ENCODE results near the gene ARHGAP30. TPM values are rescaled to one million over a fixed set of nuclear protein-coding genes. Genes with fewer than 3 reads are reported as not detected.
"Not testable (repeated sequence)": the region's sequence is repeated elsewhere in the genome, so short reads cannot be mapped to it uniquely, and the experiment has no call there.

Gene ARHGAP30
- total RNA-seq, 6 experiments from 2014 or later, result not detected

- peaks cover 14% of the 10 kb centered on the region for H3K27me3 Mint-ChIP-seq (ENCODE audit: insufficient read depth)
- no peaks in the 10 kb centered on the region for H3K36me3 Mint-ChIP-seq (ENCODE audit: low read depth)
- no peak overlapping the region for H3K4me3 Mint-ChIP-seq
- no peak for DNase-seq
- H3K27ac Mint-ChIP-seq, result no peak overlapping the region
- TF ChIP-seq, protein P1, sequence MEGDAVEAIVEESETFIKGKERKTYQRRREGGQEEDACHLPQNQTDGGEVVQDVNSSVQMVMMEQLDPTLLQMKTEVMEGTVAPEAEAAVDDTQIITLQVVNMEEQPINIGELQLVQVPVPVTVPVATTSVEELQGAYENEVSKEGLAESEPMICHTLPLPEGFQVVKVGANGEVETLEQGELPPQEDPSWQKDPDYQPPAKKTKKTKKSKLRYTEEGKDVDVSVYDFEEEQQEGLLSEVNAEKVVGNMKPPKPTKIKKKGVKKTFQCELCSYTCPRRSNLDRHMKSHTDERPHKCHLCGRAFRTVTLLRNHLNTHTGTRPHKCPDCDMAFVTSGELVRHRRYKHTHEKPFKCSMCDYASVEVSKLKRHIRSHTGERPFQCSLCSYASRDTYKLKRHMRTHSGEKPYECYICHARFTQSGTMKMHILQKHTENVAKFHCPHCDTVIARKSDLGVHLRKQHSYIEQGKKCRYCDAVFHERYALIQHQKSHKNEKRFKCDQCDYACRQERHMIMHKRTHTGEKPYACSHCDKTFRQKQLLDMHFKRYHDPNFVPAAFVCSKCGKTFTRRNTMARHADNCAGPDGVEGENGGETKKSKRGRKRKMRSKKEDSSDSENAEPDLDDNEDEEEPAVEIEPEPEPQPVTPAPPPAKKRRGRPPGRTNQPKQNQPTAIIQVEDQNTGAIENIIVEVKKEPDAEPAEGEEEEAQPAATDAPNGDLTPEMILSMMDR (IDR thresholded peaks at IDR 0.05), result no peak
- H3K4me1 Mint-ChIP-seq (ENCODE audit: low read depth), result peaks cover 5% of the 10 kb centered on the region; the same call in 1 of the 2 replicates
- no peaks in the 10 kb centered on the region for H3K9me3 Mint-ChIP-seq
These were observed 1.1 kb downstream of the ARHGAP30 start for GRCh38 chr1:161068306-161069234.

DNA sequence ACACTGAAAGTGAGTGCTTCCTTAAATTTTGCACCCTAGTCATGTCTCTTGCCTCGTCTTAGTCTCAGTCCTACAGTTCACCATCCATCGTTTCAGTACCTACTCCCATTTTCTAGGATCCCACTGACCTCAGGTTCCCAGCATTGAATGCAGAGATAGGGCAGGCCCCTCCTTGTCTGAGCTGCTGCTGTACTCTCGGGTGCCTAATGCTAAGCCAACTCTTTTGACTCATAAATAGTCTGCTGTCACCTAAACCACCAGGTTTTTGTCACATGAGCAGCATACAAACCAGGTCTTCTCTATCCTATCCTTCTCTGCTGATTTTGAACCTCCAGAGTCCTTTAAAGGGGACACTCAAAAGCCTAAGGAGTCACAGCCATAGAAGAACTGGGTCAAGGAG, 3.0 kb downstream of the ARHGAP30 start:
- Mint-ChIP-seq H3K4me3 (no peak overlapping the region), H3K27ac (no peak overlapping the region), H3K36me3 (ENCODE audit: low read depth) (no peaks in the 10 kb centered on the region), H3K27me3 (ENCODE audit: insufficient read depth) (peaks cover 21% of the 10 kb centered on the region), H3K9me3 (no peaks in the 10 kb centered on the region), H3K4me1 (ENCODE audit: low read depth) (peaks cover 5% of the 10 kb centered on the region; the same call in 1 of the 2 replicates)
- TF ChIP-seq, protein P1 (IDR thresholded peaks at IDR 0.05), result no peak
- DNase-seq, result no peak

DNA sequence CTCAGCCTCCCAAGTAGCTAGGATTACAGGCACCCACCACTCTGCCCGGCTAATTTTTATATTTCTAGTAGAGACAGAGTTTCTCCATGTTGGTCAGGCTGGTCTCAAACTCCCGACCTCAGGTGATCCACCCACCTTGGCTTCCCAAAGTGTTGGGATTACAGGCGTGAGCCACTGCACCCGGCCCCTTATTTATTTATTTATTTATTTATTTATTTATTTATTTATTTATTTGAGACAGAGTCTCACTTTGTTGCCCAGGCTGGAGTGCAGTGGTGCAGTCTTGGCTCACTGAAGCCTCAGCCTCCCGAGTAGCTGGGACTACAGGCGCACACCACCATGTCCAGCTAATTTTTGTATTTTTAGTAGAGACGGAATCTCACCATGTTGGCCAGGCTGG, 4.0 kb downstream of the ARHGAP30 start:
- not testable (repeated sequence) for H3K4me1 Mint-ChIP-seq (ENCODE audit: low read depth); H3K4me3 Mint-ChIP-seq; H3K9me3 Mint-ChIP-seq; H3K27ac Mint-ChIP-seq; DNase-seq; H3K36me3 Mint-ChIP-seq (ENCODE audit: low read depth)
- H3K27me3 Mint-ChIP-seq (ENCODE audit: insufficient read depth), result peaks cover 21% of the 10 kb centered on the region

GRCh38 chr1:161063936-161064335, 5.8 kb downstream of the ARHGAP30 start:
- H3K27me3 Mint-ChIP-seq (ENCODE audit: insufficient read depth), result peaks cover 24% of the 10 kb centered on the region
- not testable (repeated sequence) for H3K27ac Mint-ChIP-seq; H3K4me3 Mint-ChIP-seq; H3K4me1 Mint-ChIP-seq (ENCODE audit: low read depth); H3K9me3 Mint-ChIP-seq; H3K36me3 Mint-ChIP-seq (ENCODE audit: low read depth); DNase-seq

DNA sequence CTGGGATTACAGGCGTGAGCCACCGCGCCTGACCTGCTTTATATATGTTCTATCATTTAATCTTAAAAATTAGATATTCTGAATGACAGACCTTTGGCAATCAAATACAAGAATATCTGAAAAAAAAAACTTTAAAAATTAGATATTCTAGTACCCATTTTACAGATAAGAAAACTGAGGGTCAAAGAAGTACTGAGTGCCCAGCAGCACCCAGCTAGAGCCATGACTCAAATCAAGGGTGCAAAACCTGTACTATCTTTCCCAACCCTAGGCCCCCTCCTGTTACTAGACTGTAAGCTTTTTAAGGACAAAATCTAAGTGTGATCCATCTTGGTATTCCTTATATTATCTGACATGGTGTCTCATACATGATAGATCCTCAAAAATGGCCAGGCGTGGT, 8.3 kb downstream of the ARHGAP30 start:
- peaks cover 22% of the 10 kb centered on the region for H3K27me3 Mint-ChIP-seq (ENCODE audit: insufficient read depth)
- TF ChIP-seq, protein P1 (IDR thresholded peaks at IDR 0.05), result no peak
- no peaks in the 10 kb centered on the region for H3K4me1 Mint-ChIP-seq (ENCODE audit: low read depth)
- H3K36me3 Mint-ChIP-seq (ENCODE audit: low read depth), result no peaks in the 10 kb centered on the region
- no peaks in the 10 kb centered on the region for H3K9me3 Mint-ChIP-seq
- DNase-seq, result no peak
- H3K27ac Mint-ChIP-seq, result no peak overlapping the region
- H3K4me3 Mint-ChIP-seq, result no peak overlapping the region

DNA sequence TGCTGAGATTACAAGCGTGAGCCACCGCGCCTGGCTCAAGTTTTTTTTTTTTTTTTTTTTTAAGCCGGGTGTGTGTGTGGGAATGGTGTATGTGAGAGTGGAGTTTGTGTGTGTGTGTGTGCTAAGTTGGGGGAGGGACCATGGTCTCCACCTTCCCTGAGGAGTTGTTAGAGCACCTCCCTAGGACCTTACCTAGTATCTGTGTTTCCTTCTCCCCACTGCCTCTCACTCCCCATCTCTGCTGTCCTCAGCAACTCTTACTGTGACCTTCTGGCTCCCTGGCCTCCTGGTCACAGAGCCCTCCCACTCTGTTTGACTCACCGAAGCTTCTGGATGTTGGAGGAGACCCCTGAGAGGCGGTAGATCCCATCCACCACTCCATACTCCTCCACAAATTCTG, 10.4 kb downstream of the ARHGAP30 start:
- TF ChIP-seq, protein P1 (IDR thresholded peaks at IDR 0.05), result no peak
- H3K36me3 Mint-ChIP-seq (ENCODE audit: low read depth), result no peaks in the 10 kb centered on the region
- DNase-seq, result no peak
- H3K27me3 Mint-ChIP-seq (ENCODE audit: insufficient read depth), result peaks cover 14% of the 10 kb centered on the region
- no peak overlapping the region for H3K4me3 Mint-ChIP-seq
- no peaks in the 10 kb centered on the region for H3K9me3 Mint-ChIP-seq
- H3K4me1 Mint-ChIP-seq (ENCODE audit: low read depth), result no peaks in the 10 kb centered on the region
- no peak overlapping the region for H3K27ac Mint-ChIP-seq

Measured in HFFc6 (cell line).